ENCODE data around the gene POLR1G.
"Not testable (repeated sequence)": the region's sequence is repeated elsewhere in the genome, so short reads cannot be mapped to it uniquely, and the experiment has no call there.

The POLR1G gene

DNA sequence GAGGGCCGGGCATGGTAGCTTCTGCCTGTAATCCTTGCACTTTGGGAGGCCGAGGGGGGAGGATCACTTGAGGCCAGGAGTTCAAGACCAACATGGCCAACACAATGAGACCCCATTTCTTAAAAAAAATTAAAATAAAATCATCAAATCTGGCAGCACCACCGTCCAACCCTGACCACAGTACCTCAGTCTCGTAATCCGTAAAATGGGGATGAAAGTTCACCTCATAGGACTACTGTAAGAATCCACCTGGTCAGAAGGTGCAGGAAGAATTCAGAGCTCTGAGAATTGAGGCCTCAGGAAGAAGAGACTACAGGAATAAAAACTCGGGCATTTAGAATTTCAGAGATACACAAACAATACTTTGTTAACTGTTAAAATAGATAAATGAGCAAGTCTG is 4.6 kb upstream of the POLR1G start:
- DNase-seq, result no peak

DNA sequence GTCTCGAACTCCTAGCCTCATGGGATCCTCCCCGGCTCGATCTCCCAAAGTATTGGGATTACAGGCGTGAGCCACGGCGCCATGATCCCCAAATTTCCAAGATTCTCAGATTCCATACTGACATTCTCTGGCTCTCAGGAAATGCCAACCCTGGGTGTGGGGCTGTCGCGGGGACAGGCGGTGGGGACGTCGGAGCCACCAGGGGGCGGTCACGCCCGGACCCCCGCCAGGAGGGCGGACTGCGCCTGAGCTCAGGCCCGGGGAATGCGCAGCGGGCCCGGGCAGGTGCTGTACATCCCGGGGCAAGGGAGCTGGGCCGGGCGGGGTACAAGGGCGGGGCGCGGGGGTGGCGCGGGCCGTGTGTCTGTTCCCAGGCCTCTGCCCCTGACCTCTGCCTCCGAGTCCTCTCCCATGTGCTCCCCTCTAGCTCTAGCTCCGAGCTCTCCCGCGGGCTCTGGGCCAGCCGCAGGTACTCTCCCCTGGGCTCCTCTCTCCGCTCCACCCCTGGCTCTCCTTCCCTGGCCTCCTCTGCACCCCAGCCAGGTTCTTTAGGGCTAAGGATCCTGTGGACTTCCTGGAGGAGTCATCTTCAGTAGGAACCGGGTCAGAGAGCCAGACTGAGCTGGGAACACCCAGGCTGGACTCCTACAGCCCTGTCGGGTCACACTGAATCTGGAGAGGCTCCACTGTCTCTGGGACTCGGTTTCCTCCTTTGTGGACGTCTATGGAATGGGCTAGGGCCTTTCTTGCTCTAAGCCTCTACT is 4.0 kb upstream of the POLR1G start:
- peak; percentile 27 for DNase-seq

DNA sequence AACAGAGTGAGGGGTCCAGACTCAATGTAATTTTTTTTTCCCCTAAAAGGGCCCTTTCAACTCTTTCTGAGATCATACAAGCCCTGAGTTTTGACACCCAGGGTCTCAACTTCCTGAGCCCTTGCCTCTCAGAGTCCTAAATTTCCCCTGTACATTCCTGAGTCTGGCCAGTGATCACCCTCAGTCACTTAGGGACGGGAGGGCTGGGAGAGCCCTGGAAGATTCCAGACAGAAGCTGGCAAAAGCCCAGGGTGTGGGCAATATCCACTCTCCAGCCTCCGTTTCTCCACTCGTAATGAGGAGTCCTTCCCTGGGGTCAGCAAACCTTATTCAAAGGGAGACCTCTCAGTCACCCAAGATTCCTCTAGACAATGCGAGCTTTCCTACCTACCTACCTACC is 3.2 kb upstream of the POLR1G start:
- DNase-seq, result no peak

DNA sequence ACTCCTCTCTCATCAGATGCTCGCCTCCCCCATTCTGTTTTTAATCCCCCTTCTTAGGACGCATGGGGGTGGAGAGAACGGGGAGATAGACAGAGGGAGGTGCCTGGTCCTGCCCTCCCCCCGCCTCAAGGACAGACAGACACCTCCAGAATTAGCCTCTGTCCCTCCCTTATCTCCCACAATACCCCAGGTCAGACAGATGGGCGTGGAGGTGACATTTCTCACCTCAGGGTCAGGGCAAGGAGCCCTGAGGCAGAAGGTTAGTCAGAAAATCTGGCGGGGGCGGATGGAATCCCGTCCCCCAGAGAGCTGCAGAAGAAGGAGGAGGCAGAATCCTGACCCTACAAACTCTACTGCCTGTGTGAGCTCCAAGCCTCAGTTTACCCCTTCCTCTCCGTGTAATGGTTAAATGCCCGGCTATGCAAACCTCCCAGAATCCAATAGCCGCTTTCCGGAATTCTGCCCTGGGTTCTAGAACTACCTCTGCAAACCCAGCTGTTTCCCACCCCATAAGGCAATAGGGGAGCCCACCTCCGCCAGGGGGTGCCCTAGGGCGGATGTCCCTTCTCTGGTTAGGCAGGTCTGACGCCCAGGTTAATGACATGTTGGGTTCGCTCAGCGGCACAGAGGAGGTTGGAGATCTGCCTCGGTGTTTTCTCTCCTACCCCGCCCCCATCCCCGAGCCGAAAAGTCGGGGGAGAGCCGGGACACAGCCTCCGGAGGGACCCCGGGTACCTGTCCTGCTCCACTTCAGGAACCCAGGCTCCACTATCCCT is 2.5 kb upstream of the POLR1G start:
- DNase-seq, result peak; percentile 61

DNA sequence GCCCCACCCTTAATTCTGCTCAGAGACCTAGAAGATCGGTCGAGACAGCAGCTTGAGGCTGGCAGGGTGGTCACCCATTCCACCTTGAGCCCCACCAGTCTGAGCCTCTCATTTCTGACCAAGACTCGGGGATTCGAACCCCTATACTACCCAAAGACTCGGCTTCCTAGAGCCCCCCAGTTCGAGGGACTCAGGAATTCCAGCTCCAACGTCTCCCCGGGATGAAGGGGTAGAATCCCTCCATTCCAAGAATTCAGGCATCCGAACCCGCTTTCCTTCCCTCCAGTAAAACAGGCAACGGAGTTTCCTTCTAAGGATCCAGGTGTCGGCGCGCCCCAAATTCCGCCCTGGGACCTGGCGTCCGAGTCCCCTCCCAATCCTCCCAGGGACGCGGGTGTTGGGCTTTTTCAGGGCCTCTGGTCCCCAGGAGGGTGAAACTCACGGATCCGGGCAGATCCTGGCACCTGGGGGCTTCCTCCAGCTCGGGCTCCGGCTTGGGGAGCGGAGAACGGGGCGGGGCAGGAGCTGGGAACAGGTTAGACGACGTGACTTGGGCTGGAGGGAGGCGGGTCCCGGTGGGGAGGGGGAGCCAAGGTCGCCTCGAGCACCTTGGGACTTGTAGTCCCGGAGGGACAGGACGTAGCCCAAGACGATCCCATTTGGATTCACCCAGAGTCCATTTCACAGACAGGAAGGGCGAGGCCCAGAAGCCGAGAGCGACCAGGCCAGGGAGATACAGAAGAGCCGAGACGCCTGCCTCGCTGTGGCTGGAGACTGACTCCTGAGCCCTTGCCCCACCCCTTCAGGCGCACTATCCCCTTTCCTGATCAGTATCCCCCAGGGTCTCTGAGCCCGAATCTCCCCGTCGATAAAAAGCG is 1.6 kb upstream of the POLR1G start, which contains the start of gene PPP1R13L:
Gene PPP1R13L (minus strand): TSS at position 513 of the 878 bp plus-strand sequence. CDS start 6,751 bp downstream, outside the sequence.
- DNase-seq, result peak; percentile 29

DNA sequence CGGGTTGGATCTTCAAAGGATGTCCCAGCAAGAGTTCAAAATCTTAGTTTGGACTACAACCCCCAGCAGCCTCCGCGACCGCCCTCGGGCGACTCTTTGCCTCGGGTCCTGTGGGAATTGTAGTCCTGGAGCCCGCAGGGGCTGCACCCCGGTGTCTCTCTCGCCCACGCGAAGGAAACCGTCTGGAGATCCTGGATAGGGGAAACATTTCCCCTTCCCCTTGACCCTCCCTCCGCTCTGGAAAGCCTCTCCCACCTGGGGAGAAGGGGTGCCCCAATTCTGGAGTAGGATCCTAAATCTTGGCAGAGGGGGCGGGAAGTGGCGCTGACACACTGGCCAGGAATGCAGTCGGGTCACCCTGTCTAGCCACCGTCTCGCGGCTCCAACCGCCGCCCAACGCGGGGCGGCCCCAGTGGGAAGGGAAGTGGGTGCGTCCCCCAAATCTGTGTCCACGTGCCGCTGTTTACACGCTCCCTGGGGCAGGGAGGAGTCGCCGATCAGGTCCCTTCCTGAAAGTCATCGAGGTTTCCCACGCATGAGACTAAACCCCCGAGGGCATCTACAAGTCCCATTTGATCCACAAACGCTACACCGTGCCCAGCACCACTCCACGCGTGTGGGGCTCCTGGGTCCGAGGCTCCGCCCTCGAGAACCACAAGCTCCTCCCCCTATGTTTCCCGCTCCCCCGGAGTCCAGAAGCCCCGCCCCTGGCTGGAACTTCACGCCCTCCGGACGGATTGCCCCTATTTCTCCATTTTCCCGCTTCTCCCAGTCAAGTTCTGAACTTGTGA is 814 bp upstream of the POLR1G start:
- DNase-seq, result peak; percentile 78

DNA sequence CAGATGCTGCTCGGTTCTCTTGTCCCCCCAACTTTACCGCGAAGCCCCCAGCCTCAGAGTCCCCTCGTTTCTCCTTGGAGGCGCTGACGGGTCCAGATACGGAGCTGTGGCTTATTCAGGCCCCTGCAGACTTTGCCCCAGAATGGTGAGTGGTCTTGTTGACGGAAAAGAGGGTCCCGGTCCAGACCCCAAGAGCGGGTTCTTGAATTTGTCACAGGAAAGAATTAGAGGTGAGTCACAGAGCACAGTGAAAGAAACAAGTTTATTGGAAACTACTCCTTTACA is 589 bp downstream of the POLR1G start:
- no peak for DNase-seq

DNA sequence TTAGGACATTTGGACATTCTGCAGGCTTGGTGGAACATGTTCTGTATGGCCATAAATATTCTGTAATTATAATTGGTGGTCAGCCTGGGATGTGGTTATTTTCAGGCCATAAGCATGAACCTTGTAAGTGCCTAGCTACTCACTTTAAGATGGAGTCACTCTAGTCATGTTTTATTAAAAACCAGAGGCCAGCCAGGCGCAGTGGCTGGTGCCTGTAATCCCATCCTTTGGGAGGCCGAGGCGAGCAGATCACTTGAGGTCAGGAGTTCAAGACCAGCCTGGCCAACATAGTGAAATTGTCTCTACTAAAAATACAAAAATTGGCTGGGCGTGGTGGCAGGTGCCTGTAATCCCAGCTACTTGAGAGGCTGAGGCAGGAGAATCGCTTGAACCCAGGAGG is 1.1 kb downstream of the POLR1G start:
- not testable (repeated sequence) for DNase-seq

DNA sequence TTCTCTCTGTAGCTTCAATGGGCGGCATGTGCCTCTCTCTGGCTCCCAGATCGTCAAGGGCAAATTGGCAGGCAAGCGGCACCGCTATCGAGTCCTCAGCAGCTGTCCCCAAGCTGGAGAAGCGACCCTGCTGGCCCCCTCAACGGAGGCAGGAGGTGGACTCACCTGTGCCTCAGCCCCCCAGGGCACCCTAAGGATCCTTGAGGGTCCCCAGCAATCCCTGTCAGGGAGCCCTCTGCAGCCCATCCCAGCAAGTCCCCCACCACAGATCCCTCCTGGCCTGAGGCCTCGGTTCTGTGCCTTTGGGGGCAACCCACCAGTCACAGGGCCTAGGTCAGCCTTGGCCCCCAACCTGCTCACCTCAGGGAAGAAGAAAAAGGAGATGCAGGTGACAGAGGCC is 1.7 kb downstream of the POLR1G start:
- no peak for DNase-seq

DNA sequence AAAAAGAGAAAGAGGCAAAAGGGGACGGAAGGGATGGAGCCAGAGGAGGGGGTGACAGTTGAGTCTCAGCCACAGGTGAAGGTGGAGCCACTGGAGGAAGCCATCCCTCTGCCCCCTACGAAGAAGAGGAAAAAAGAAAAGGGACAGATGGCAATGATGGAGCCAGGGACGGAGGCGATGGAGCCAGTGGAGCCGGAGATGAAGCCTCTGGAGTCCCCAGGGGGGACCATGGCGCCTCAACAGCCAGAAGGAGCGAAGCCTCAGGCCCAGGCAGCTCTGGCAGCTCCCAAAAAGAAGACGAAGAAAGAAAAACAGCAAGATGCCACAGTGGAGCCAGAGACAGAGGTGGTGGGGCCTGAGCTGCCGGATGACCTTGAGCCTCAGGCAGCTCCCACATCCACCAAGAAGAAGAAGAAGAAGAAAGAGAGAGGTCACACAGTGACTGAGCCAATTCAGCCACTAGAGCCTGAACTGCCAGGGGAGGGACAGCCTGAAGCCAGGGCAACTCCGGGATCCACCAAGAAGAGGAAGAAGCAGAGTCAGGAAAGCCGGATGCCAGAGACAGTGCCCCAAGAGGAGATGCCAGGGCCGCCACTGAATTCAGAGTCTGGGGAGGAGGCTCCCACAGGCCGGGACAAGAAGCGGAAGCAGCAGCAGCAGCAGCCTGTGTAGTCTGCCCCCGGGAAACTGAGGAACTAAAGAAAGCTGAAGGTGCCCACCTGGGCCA is 2.5 kb downstream of the POLR1G start:
- DNase-seq, result no peak

DNA sequence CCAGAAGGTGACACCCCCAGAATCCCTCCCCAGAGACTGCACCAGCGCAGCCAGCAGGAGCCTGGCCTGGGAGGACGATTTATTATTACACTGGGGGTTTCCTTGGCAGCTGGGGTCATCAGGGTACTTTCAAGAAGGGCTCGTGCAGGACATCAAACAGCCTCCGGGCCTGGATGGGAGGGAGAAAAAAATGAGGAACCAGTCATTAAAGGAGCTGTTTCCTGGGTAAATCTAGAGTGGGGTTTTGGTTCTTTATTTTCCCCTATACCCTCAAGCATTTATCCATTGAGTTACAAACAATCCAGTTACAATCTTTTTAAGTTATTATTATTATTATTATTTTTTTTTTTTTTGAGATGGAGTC is 3.1 kb downstream of the POLR1G start:
- DNase-seq, result no peak

DNA sequence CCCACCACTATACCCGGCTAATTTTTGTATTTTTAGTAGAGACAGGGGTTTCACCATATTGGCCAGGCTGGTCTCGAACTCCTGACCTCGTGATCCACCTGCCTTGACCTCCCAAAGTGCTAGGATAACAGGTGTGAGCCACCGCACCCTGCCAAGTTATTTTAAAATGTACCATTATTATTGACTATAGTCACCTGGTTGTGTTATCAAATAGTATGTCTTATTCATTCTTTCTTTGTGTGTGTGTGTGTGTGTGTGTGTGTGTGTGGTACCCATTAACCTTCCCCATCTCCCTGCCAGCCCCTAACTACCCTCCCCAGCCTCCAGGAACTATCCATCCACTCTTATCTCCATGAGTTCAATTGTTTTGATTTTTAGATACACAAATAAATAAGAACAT is 3.9 kb downstream of the POLR1G start:
- DNase-seq, result not testable (repeated sequence)

DNA sequence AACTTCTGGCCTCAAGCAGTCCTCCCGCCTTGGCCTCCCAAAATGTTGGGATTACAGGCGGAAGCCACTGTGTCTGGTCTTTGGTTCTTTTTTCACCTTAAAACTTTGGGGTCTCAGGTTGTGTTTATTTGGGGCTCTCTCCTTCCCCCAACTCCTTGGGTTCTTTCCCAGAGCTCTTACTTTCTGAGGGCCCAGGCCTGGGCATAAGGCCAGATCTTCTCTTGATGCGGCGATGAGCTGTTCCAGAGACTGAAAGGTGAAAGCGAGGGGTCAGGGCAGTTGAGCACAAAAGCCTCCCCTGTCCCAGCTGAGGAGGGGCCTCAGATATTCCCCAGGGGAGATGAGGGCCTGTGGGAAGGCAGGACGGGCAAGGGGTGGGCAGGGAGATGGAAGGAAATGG is 7.1 kb downstream of the POLR1G start:
- DNase-seq, result no peak

DNA sequence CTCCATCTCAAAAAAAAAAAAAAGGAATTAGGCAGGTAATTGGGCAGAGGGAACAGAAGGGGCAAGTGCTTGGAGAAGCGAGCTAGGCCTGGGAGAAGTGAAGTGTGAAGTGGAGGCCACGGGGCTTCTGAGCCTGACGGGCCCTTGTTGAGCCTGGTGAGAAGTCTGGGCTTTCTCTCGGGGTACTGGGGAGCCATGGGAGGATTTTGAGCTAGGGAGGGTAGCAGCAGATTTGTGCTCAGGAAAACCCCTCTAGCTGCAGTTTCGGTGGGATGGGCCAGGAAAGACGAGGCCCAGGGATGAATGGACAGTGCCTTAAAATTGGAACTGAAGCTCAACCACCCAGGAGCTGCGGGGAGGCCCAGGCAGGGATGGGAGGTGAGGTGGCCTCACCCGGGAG is 8.0 kb downstream of the POLR1G start:
- DNase-seq, result no peak

DNA sequence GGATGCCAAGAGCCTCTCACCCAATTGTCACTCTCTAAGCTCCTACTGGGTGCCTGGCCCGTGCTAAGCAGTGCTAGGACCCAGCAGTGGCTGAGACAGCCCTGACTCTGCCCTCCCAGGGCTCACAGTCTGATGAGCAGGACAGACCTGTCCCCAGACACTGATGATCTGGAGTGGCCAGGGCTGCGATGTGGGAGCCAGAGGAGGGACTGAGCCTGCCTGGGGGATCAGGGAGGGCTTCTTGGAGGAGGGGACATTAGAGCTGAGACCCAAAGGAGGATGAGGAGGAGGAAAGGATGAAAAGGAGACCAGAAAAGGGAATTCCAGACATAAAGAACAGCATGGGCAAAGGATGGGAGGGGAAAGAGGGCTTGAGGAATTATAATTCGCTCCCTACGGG is 10.7 kb downstream of the POLR1G start:
- no peak for DNase-seq

DNA sequence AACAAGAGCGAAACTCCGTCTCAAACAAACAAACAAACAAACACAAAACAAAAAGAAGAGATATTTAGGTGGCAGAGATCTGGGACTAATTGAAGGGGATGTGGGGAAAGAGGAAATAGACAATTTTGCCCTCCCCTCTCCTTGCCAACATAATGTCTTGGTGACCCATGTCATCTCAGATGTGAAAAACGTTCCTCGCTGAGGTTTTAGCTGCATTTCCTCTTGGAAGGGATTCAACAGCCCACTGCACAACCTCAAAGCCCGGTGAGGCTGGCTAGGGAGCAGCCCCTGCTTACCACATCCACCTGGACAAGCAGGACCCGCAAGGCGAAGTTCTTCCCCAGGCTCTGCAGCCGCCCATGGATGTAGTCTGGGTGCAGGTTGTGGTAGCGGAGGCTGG is 12.4 kb downstream of the POLR1G start:
- DNase-seq, result no peak

DNA sequence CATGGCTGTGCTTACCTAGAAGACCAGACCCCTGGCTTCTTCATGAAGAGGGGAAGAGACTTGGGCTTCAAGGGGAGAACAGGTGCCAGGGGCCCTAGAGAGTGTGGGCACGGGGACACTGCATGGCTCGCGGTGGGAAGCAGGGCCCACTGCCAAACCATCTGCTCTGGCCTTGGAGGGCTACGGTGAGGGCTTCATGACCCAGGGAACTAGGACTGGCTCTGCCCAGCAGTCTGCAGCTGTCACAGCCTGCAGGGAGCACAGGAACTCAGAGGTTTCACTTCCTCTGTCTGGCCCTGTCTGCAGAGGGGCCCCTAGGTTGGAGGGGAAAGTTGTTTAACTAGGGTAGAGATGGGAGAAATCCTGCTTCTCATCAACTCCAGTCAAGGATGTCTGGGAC is 13.0 kb downstream of the POLR1G start:
- no peak for DNase-seq

DNA sequence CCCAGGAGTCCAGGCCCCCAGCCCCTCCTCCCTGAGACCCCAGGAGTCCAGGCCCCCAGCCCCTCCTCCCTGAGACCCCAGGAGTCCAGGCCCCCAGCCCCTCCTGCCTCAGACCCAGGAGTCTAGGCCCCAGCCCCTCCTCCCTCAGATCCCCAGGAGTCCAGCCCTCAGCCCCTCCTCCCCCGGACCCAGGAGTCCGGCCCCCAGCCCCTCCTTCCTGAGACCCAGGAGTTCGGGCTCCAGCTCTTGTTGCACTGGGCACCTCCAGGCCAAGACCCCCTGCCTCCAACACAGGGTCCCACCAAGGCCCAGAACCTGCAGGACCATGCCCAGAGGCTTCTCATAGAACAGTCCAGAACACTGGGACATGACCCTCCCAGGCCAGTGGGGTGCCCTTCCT is 13.5 kb downstream of the POLR1G start:
- no peak for DNase-seq

DNA sequence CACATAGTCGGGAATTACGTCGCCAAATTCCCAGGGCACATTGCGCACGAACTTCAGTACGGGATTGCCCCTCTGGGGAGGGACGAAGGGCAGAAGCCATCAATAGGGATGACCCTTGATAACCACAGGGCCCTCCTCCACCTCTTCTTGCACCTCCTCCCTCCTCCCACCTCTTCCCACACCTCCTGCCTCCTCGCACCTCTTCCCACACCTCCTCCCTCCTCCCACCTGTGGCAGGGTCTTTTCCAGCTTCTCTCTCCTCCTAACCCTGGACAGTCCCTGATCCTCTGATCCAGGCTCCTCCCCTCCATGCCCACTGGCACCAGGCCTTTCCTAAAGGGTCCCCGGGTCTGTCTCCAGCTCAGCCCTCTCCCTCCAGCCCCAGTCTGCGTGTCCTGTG is 13.9 kb downstream of the POLR1G start:
- DNase-seq, result no peak

DNA sequence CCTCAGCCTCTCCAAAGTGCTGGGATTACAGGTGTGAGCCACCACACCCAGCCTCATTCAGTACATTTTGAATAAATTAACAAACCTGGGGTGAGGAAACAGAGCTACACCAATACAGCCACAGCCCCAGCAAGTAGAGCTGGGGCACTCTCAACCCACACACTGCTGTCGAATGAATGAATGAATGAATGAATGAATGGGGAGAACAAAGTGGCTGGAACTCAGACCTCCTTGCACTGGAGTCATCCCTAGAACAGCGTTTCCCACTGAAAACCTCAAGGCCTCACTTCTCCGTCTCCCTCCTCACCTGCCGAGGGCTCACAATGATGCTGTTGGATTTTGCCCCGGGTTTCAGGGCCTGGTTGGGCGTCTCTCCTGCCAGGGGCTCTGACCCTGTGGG is 14.4 kb downstream of the POLR1G start:
- no peak for DNase-seq

DNA sequence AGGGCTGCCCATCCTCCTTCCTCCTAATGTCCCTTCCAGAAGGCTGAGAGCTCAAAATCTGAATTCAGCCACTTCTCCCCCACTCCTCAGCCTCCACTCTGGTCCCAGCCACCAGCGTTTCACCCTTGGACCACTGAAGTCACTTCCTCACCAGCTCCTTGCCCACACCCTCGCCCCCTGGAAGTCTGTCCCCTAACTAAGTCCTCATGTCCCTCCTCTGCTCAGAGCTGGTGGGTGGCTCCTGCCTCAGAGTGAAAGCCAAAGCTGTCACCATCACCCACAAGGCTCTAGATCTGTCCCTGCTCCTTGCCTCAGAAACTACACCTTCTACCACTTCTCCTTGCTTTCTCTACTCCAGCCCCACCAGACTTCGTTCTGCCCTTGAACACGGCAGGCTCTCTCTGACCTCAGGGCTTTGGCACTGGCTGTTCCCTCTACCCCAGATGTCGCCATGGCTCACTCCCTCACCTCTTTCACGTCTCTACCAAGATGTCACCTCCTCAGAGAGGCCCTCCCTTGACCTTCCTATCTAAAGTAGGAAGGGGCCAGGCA is 15.6 kb downstream of the POLR1G start:
- DNase-seq, result no peak

DNA sequence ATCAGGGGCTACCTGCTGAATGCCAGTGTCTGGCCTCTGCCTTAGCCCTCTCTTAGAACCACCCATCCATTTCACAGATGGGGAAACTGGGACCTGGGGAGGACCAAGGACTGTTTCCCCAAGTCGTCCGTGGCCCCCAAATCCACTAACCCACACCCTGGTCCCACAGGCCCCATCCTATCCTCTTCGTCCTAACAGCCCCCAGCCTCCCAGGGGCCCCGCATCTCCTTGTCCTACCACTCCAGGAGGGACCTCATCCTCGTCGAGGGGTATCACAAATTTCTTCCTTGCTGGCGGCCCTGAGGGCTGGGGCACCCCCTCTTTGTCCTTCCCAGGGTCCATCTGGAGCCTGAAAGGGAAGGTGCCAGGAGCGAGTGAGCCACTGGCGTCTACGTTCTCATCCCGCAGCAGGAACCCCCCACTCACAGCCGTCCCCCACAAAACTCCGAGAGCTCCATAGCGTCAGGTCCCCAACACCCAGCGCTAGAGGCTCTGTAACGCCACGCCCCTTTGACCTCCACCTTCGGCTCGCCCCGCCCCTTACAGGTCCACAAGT is 16.7 kb downstream of the POLR1G start:
- DNase-seq, result no peak

Data from activated gamma-delta T cell treated with Interleukin-2 at 50 U/mL for 16 hours (primary cell).